Measurements from ENCODE around the gene MRGPRG.

The MRGPRG gene

DNA sequence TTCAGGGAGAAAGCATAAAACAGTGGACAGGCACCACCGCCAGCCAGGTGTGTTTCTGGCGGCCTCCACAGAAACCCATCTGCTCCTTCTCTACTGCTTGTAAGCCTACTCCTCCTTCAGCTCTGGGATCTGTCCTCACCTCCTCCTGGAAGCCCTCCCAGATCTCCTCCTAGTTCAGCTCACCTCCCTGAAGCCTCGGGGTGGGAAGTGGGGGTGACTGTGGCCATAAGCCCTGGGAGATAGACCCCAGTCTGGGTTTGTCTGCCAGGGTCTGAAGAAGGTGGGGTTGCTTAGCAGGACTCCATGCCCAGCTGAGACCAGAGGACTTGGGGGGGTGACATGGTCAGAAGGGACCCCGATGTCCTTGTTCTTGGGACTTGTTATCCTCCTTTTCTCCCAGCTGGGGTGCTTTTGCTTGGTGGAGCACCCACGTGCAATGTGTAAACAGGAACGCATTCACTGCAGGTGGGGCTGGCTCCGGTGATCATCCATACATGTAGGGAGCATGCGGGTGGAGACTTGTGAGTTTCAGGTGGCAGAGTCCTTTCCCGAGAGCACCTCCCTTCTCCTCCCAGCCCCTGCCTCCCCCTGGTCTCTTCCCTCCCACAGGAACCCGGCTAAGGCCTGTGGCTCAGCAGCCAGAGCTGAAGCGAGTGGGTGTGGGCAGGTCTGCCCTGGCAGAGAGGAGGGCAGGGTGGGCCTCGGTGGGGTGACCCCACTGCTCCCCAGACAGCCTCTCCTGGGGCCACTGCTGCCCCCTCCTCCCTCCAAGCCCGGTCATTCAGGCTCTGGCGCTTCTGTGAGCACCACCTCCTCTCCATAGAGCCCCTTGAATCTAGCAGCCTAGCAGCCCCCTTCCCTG is 25.9 kb downstream of the MRGPRG start:
- no peak for DNase-seq

GRCh38 chr11:3191586-3192324 is 26.9 kb downstream of the MRGPRG start:
- no peak for DNase-seq

GRCh38 chr11:3190600-3190999 is 28.0 kb downstream of the MRGPRG start:
- DNase-seq: no peak

DNA sequence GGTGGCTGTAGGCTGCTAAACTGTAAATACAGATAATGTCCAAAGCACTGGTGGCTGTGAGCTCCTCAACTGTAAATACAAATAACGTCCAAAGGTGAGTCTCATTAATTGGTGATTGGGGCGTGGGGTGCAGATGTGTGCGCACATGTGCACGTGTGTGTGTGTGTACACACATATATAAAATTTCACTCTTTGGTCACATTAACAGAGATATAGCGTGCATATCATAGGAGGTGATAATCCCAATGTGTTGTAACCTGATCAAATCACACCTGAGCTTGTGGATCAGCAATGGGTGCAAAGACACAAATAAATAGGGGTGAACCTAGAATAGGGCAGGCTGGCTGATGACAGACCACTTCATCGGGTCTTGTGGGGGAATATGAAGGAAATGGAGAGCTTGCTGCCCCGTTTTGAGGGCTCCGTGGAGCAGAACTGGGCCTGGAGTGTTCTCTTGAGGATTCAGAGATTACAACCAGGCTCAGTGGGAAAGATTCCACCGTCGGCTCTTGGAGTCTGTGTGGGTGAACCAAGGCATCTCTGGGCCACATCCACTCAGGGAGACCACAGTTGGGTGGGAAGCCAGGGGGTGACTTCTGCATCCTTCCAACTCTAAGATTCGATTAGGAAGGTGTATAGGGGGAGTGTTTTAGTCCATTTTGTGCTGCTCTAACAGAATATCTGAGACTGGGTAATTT is 28.6 kb downstream of the MRGPRG start:
- DNase-seq: no peak

DNA sequence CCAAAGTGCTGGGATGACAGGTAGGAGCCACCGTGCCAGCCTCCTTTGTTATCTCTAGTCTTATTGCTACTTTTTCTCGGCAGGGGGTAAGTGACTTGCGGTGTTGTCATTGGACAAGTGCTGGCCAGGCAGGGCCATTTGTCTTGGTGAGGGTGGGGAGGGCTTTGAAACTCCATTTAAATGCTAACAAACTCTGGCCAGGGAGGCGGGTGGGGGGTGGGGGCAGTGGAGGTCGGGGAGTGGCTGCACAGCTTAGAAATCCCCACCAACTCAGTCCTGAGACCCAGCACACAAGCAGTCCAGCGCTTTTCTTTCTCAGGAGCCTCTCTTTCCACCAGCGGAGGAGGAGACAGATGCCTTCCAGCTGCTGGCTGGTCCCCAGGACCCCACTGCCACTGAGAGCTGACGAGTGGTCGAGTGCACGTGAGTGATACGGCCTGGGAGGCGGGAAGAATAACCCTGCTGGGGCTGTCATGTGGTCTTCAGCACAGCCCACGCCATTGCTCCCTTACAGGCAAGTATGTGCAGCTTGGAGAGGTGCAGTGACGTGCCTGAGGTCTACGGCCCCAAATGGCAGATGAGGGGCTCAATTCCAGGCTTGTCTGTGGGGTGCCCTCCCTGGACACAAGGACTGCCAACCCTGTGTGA is 29.3 kb downstream of the MRGPRG start:
- DNase-seq: no peak

DNA sequence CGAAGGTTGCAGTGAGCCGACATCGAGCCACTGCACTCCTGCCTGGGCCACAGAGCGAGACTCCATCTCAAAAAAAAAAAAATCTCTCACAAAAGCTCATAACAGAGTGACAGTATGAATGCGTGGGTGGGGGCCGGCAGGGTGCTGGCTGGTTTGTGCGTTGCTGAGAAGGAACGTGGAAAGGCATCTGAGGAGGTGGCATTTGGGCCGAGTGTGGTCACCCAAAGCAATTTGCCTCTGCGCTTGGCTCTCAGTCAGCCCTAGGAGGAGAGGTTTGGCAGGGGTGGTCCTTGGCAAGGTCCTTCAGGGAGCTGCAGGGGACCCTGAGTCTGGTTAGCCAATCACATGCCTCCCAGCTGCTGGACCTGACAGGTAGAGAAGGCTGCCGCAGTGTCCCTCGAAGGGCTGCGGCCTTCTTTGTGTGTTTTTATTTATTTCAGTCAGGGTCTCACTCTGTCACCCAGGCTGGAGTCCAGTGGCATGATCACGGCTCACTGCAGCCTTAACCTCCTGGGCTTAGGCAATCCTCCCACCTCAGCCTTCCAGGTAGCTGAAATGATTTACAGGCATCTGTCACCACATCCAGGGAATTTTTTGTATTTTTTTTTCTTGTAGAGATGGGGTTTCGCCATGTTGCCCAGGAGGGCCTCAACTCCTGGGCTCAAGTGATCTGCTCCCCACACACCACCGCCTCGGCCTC is 30.0 kb downstream of the MRGPRG start:
- no peak for DNase-seq

DNA sequence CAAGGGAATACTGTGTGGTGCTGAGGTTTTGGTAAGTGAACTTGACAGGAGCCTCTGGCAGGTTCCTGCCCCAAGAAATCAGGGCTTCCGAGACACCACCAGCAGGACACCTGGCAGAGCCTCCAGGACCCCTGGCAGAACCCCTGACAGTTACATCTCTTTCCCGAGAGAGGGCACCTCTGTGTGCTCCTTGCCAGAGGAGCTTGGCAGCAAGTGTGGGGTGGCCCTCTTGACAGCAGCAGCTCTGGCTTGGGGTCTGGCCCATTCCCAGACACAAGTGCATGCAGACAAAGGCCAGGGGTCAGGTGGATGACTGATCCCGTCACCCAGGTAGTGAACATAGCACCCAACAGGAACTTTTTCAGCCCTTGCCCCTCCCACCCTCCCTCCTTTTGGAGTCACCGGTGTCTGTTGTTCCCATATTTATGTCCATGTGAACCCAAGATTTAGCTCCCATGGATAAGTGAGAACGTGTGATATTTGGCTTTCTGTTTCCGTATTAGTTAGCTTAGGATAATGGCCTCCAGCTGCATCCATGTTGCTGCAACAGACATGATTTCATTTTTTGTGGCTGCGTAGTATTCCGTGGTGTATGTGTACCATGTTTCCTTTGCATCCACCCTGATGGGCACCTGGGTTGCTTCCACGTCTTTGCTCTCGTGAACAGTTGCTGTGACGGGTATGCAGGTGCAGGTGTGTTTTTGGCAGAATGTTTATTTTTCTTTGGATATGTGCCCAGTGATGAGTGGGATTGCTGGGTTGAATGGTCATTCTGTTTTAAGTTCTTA is 32.3 kb downstream of the MRGPRG start:
- DNase-seq: no peak

- no peak for DNase-seq
Measured at GRCh38 chr11:3184732-3185347, 33.8 kb downstream of the MRGPRG start.

DNA sequence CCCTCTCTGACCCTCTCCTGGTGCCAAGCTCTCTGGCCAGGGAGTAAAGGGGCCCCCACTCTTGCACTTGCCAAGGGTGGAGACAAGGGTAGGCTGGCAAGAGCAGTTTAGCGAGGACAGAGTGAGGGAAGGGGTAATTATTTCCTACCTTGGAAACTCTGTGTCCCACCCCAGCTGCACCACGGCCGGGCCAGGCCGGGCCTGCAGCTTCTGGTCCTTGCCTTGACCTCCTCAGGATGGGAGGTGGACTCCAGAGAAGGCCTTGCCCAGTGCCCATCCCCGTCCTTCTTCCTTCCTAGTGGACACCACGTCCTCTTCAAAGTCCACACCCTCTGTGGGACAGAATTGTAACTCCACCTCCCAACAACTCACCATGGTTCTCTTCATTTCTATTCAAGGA is 35.1 kb downstream of the MRGPRG start:
- DNase-seq: no peak

DNA sequence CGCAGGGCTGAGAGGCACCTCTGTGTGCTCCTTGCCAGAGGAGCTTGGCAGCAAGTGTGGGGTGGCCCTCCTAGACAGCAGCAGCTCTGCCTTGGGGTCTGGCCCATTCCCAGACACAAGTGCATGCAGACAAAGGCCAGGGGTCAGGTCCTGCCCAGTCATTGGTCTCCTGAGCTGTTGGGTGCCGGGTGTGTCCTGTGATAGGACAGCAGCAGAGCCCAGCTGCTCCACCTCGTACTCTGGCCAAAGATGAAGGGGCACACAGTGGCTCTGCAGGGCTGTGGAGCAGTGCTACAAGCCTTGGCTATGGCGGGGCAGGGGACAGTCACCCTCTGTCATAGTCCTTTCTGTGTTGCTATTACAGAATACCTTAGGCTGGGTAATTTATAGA is 36.2 kb downstream of the MRGPRG start:
- DNase-seq: no peak

DNA sequence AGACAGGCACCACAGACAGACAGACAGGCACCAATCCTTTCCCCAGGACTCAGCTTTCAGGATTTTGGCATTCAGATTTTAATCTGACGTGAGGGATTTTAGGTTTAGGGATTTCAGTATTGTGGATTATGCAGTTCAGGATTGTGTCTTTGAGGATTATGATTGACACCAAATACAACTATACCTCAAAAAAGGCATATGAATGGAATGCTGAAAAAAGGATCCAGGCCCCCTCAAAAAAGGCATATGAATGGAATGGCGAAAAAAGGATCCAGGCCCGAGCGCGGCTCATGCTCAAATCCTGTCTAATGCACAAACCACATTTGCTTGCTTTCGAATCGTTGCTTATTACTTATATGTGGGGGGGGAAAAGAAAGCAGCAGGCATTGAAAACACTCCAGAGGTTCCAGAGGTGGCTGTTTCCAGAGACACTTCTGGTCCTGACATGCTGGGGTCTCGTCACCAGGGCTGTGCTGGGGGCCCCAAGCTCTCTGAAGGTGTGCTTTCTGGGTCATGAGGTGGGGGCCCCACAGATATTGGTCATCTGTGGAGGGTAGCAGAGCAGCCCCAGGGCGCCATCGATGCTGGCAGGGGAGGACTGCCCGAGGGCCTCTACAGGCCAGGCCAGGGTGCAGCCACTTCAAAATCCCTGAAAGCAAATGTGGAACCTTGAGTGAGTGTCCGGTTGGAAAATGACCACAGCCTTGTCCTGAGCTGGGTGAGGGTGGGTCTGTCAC is 36.7 kb downstream of the MRGPRG start:
- no peak for DNase-seq

DNA sequence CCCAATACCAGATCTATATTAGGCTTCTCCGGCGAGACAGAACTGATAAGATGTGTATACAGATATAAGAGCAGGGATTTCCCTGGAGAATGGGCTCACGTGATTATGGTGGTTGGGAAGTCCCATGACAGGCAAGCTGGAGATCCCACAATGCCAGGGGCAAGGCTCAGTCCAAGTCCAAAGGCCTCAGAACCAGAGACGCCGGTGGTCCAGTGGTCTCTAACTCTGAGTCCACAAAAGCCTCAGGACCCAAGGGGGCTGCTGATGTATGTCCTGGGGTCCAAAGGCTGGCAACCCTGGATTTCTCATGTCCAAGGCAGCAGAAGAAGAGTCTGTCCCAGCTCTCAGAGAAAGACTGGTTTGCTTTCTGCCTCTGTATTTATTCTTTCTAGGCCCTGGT is 37.7 kb downstream of the MRGPRG start:
- no peak for DNase-seq

DNA sequence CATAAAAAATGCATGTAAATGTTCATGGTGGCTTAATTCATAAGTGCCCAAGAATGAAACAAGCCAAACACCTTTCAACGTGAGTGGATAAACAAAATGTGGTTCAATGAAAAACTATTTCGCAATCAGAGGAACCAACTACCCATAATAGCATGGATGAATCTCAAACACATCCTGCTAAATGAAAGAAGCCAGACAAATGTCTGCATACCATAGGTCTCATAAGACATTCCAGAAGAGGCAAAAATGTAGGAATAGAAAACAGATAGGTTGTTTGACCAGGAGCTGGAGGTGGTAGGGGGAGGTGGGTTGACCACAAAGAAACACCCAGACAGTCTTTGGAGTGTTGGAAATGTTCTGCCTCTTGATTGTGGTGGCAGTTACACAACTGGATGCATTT is 40.3 kb downstream of the MRGPRG start:
- DNase-seq: no peak

GRCh38 chr11:3177931-3178330 is 40.7 kb downstream of the MRGPRG start:
- DNase-seq: no peak

DNA sequence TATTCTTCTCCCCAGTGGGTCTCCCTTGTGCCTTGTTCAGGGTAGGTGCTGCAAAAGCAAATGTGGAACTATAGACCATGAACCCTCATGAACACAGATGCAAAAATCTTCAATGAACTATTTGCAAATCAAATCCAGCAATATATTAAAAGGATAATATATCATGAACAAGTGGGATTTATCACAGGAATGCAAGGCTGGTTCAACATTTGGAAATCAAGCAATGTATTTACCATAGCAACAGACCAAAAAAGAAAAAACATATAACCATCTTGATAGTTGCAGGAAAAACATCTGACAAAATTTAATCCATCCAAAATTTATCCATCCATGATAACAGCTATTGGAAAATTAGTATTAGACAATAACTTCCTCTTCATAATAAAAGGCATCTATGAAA is 42.1 kb downstream of the MRGPRG start:
- no peak for DNase-seq

- DNase-seq: no peak
Measured at GRCh38 chr11:3175194-3175593, 43.4 kb downstream of the MRGPRG start.

DNA sequence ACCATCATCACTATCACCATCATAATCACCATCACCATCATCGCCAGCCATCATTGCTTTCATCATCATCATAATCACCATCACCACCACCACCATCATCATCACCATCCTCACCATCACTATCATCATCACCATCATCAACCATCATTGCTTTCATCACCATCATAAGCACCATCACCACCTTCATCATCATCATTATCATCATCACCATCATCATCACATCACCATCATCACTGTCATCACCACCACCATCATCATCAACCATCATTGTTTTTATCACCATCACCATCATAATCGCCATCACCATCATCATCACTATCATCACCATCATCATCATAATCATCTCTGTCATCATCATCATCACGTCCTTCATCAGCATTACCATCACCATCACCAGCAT is 44.2 kb downstream of the MRGPRG start:
- DNase-seq: no peak

DNA sequence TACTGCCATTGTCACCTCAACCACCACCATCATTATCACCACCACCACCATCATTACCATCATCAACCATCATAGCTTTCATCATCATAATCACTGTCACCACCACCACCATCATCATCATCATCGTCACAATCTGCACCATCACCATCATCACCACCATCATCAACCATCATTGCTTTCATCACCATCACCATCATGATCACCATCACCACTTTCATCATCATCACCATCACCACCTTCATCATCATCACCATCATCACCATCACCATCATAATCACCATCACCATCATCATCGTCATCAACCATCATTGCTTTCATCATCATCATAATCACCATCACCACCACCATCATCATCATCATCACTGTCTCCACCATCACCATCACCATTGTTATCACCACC is 44.8 kb downstream of the MRGPRG start:
- no peak for DNase-seq

GRCh38 chr11:3171931-3172560 is 46.6 kb downstream of the MRGPRG start:
- no peak for DNase-seq
